Choroid plexus epithelial cell (primary cell): ENCODE data around the gene AVL9.

Source experiments
- DNase-seq: peaks from one replicate; pipeline ENCODE4 v3.0.0-alpha.2; 2010; ENCODE audit warnings: low read depth
- H3K4me3 ChIP-seq: 2 replicates; pipeline ENCODE4 v1.5.1; 2011; ENCODE audit warnings: low read depth, mild to moderate bottlenecking, control low read depth, low read length, moderate library complexity
- CTCF ChIP-seq: conservative IDR thresholded peaks from 2 replicates; pipeline ENCODE4 v1.5.1; 2011; ENCODE audit warnings: low read depth, mild to moderate bottlenecking, control low read depth, inconsistent platforms, low read length, moderate library complexity

Gene AVL9

DNA sequence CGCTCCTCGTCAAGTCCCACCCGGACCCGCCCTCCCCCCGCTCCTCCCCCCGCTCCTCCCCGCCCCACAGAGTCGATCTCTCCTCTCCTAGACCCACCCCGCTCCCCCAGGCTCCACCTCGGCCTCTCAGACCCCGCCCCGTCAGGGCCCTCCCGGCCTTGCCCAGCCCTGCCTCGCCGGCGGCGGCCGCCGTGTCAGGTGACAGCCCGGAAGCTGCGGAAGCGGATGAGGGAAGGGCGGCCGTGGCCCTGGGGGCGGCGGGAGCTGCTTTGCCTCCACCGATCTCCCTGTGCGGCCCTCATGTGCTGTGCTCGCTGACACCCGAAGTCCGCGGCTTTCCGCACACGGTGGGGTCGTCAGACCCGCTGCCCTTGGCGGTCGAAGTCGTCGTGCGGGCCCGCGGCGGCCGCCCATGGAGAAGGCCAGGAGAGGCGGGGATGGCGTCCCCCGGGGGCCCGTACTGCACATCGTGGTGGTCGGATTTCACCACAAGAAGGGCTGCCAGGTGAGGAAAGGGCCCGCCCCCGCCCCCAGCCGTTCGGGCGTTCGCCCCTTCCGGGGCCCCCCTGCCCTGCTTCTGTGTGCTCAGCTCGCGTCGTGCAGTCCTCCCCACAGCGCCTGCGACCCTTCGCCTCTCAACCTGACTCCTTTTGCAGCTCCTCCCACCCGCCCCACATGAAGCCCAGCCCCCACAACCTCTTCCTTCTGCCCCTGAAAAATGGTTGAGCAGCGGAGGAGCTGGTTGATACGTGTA is at the start of gene AVL9:
Gene AVL9, plus strand, starts transcription at position 192 of the 754 bp plus-strand sequence. Its CDS starts 221 bp downstream, at position 413.
- no peak for TF ChIP-seq CTCF
- DNase-seq: peak; percentile 98
- peak within 1 kb of the TSS; percentile 97 for H3K4me3 ChIP-seq

- DNase-seq: no peak
- H3K4me3 ChIP-seq: no peak overlapping the region
- no peak for TF ChIP-seq CTCF
Observed at GRCh38 chr7:32447218-32447617, 48.1 kb upstream of the AVL9 start.

GRCh38 chr7:32453341-32454011 is 41.8 kb upstream of the AVL9 start:
- H3K4me3 ChIP-seq: no peak overlapping the region
- no peak for DNase-seq
- no peak for TF ChIP-seq CTCF

- no peak for TF ChIP-seq CTCF
- no peak overlapping the region for H3K4me3 ChIP-seq
- no peak for DNase-seq
Observed at GRCh38 chr7:32458025-32458424, 37.3 kb upstream of the AVL9 start.

GRCh38 chr7:32459788-32460187 is 35.5 kb upstream of the AVL9 start:
- no peak for DNase-seq

GRCh38 chr7:32461484-32461883 is 33.8 kb upstream of the AVL9 start:
- DNase-seq: no peak
- H3K4me3 ChIP-seq: no peak overlapping the region
- TF ChIP-seq CTCF: no peak

More at GRCh38 chr7:32459788-32460187, 35.5 kb upstream of the AVL9 start:
- no peak overlapping the region for H3K4me3 ChIP-seq
- no peak for TF ChIP-seq CTCF
